GM18511 (cell line): ENCODE data around the gene SLC1A1.

ENCODE experiments used
- ATAC-seq: cut with Tn5 transposase; IDR thresholded peaks from one replicate; pipeline ENCODE4 v1.9.1; 2021; ENCODE audit warnings: mild to moderate bottlenecking, moderate library complexity; ENCODE audit not compliant: unreplicated experiment

The SLC1A1 gene

GRCh38 chr9:4489919-4490704 lies at the start of gene SLC1A1:
SLC1A1 (plus strand) TSS chr9:4490468; CDS start chr9:4490680, 212 bp downstream.
- peak; percentile 75 for ATAC-seq

- ATAC-seq, result no peak
These were observed 47.5 kb upstream of the SLC1A1 start for GRCh38 chr9:4442806-4443205.

GRCh38 chr9:4443439-4443838 lies 46.8 kb upstream of the SLC1A1 start:
- ATAC-seq, result no peak

GRCh38 chr9:4461437-4461836 lies 28.8 kb upstream of the SLC1A1 start:
- ATAC-seq, result no peak

GRCh38 chr9:4463824-4464223 lies 26.4 kb upstream of the SLC1A1 start:
- no peak for ATAC-seq

- ATAC-seq, result peak; percentile 94
These were observed 25.3 kb upstream of the SLC1A1 start for GRCh38 chr9:4464911-4465513.

- peak; percentile 24 for ATAC-seq
These were observed 24.4 kb upstream of the SLC1A1 start for GRCh38 chr9:4465910-4466309.

GRCh38 chr9:4475301-4475700 lies 15.0 kb upstream of the SLC1A1 start:
- no peak for ATAC-seq

- ATAC-seq, result peak; percentile 22
These were observed 4.1 kb upstream of the SLC1A1 start for GRCh38 chr9:4486176-4486575.

GRCh38 chr9:4489562-4489918 lies 728 bp upstream of the SLC1A1 start:
- peak; percentile 19 for ATAC-seq

- peak; percentile 19 for ATAC-seq
These were observed 697 bp downstream of the SLC1A1 start for GRCh38 chr9:4490705-4491625.

- ATAC-seq, result no peak
These were observed 1.3 kb downstream of the SLC1A1 start for GRCh38 chr9:4491626-4491975.

- no peak for ATAC-seq
These were observed 4.1 kb downstream of the SLC1A1 start for GRCh38 chr9:4494332-4494731.

GRCh38 chr9:4494806-4495205 lies 4.5 kb downstream of the SLC1A1 start:
- ATAC-seq, result no peak

- ATAC-seq, result no peak
These were observed 5.3 kb downstream of the SLC1A1 start for GRCh38 chr9:4495537-4495936.

- ATAC-seq, result no peak
These were observed 6.2 kb downstream of the SLC1A1 start for GRCh38 chr9:4496497-4496896.

GRCh38 chr9:4497395-4497794 lies 7.1 kb downstream of the SLC1A1 start:
- ATAC-seq, result no peak

- no peak for ATAC-seq
These were observed 7.6 kb downstream of the SLC1A1 start for GRCh38 chr9:4497855-4498254.

- ATAC-seq, result no peak
These were observed 9.6 kb downstream of the SLC1A1 start for GRCh38 chr9:4499917-4500316.

- ATAC-seq, result no peak
These were observed 10.9 kb downstream of the SLC1A1 start for GRCh38 chr9:4501147-4501507.

- ATAC-seq, result no peak
These were observed 12.2 kb downstream of the SLC1A1 start for GRCh38 chr9:4502444-4502843.

GRCh38 chr9:4503103-4503502 lies 12.8 kb downstream of the SLC1A1 start:
- no peak for ATAC-seq
